ENCODE measurements around the gene MAP3K15. TPM values are rescaled to one million over a fixed set of nuclear protein-coding genes. Genes with fewer than 3 reads are reported as not detected.

The MAP3K15 gene
- polyA plus RNA-seq, 3 donors = not detected

GRCh38 chrX:19545651-19546050 lies 30.3 kb upstream of the MAP3K15 start:
- Histone ChIP-seq H3K4me1 (ENCODE audit: control insufficient read depth in 1 of 2, insufficient read depth in 2 of 2, low read length in 2 of 2) (no peaks in the 10 kb centered on the region), H3K4me2 (replicated peaks; ENCODE audit: extremely low read depth, low read length, poor library complexity, severe bottlenecking) (no peak overlapping the region), H3K79me2 (ENCODE audit: insufficient read depth, low read length) (no peaks in the 10 kb centered on the region), H3K9me3 (replicated peaks in 1 of 2; ENCODE audit: control insufficient read depth in 1 of 2, insufficient read depth in 1 of 2, low read length in 2 of 2) (no peaks in the 10 kb centered on the region), H3K36me3 (replicated peaks in 1 of 2; ENCODE audit: control insufficient read depth in 1 of 2, insufficient read depth in 2 of 2, low read length in 2 of 2) (peaks cover 70 to 99% of the 10 kb centered on the region in 2 donors), H2AFZ (ENCODE audit: insufficient read depth, low read depth, low read length, poor library complexity, severe bottlenecking) (no peak overlapping the region), H3K4me3 (replicated peaks in 1 of 3; ENCODE audit: low read depth in 2 of 3, low read length in 3 of 3) (no peak overlapping the region), H3K9ac (ENCODE audit: insufficient read depth, low read length, poor library complexity, severe bottlenecking) (no peak overlapping the region), H4K20me1 (ENCODE audit: insufficient read depth, low read length) (peaks cover 35% of the 10 kb centered on the region), H3K27ac (ENCODE audit: low read depth in 1 of 2, low read length in 2 of 2) (no peak overlapping the region), H3K27me3 (ENCODE audit: control insufficient read depth in 2 of 2, insufficient read depth in 2 of 2, low read length in 2 of 2) (no peaks in the 10 kb centered on the region)
- no peak for DNase-seq
- no peaks in the 10 kb centered on the region for H3K4me1 Mint-ChIP-seq
- intact Hi-C loops (cut with micrococcal nuclease) = no loop called here
- peaks cover 0 to 21% (median 0%) of the 10 kb centered on the region in 3 donors for H3K27me3 Mint-ChIP-seq (ENCODE audit: low read depth in 3 of 3)
- H3K4me3 Mint-ChIP-seq = no peak overlapping the region
- TF ChIP-seq CTCF (IDR thresholded peaks at IDR 0.05) = no peak
- WGBS (ENCODE audit: insufficient coverage) = 100% methylated on average over 3 of the region's 9 CpGs
- H3K9me3 Mint-ChIP-seq = no peaks in the 10 kb centered on the region
- H3K36me3 Mint-ChIP-seq = peaks cover 78 to 79% of the 10 kb centered on the region in 2 donors
- H3K27ac Mint-ChIP-seq = no peak overlapping the region

- Mint-ChIP-seq H3K27me3 (ENCODE audit: low read depth in 3 of 3) (peaks cover 0 to 21% (median 0%) of the 10 kb centered on the region in 3 donors), H3K27ac (peak overlapping the region in 4 of 7 donors; percentile 12 to 63 (median 38)), H3K4me3 (no peak overlapping the region), H3K4me1 (no peaks in the 10 kb centered on the region), H3K36me3 (peaks cover 80% of the 10 kb centered on the region in 2 donors), H3K9me3 (no peaks in the 10 kb centered on the region)
- TF ChIP-seq CTCF (IDR thresholded peaks at IDR 0.05) = peak; percentile 56
- H3K9ac ChIP-seq (ENCODE audit: insufficient read depth, low read length, poor library complexity, severe bottlenecking) = no peak overlapping the region
- WGBS (ENCODE audit: insufficient coverage) = no CpG with 5 or more reads among the region's 8 CpGs
- no peaks in the 10 kb centered on the region for H3K27me3 ChIP-seq (ENCODE audit: control insufficient read depth in 2 of 2, insufficient read depth in 2 of 2, low read length in 2 of 2)
- H3K79me2 ChIP-seq (ENCODE audit: insufficient read depth, low read length) = no peaks in the 10 kb centered on the region
- intact Hi-C loops (cut with micrococcal nuclease) = no loop called here
- no peak overlapping the region for H3K4me2 ChIP-seq (replicated peaks; ENCODE audit: extremely low read depth, low read length, poor library complexity, severe bottlenecking)
- DNase-seq = peak; percentile 4 to 13 (median 7)
- no peak overlapping the region for H3K27ac ChIP-seq (ENCODE audit: low read depth in 1 of 2, low read length in 2 of 2)
- H3K4me3 ChIP-seq (replicated peaks in 1 of 3; ENCODE audit: low read depth in 2 of 3, low read length in 3 of 3) = no peak overlapping the region
- peaks cover 37% of the 10 kb centered on the region for H4K20me1 ChIP-seq (ENCODE audit: insufficient read depth, low read length)
- H3K36me3 ChIP-seq (replicated peaks in 1 of 2; ENCODE audit: control insufficient read depth in 1 of 2, insufficient read depth in 2 of 2, low read length in 2 of 2) = peaks cover 68 to 99% of the 10 kb centered on the region in 2 donors
- no peak overlapping the region for H2AFZ ChIP-seq (ENCODE audit: insufficient read depth, low read depth, low read length, poor library complexity, severe bottlenecking)
- H3K4me1 ChIP-seq (ENCODE audit: control insufficient read depth in 1 of 2, insufficient read depth in 2 of 2, low read length in 2 of 2) = no peaks in the 10 kb centered on the region
- no peaks in the 10 kb centered on the region for H3K9me3 ChIP-seq (replicated peaks in 1 of 2; ENCODE audit: control insufficient read depth in 1 of 2, insufficient read depth in 1 of 2, low read length in 2 of 2)
Measured at GRCh38 chrX:19544693-19545305, 29.5 kb upstream of the MAP3K15 start.

Data from CD14-positive monocyte (primary cell).